ENCODE data around the gene GARIN5B.

- TF ChIP-seq CTCF (conservative IDR thresholded peaks at IDR 0.05; ENCODE audit: low read depth in 2 of 2) = no peak
- no peak for TF ChIP-seq REST (IDR thresholded peaks at IDR 0.05; ENCODE audit: unreplicated experiment)
- TF ChIP-seq EZH2phosphoT487 (IDR thresholded peaks at IDR 0.05; ENCODE audit: unreplicated experiment) = no peak
Measured at GRCh38 chr19:55387736-55388497, 24.9 kb upstream of the GARIN5B start.
